MCF 10A (cell line): ENCODE measurements around the gene AGAP5. TPM values are rescaled to one million over a fixed set of nuclear protein-coding genes. Genes with fewer than 3 reads are reported as not detected.
A peak's percentile ranks its signal among the peaks of the same experiment; 100 is the strongest.
"Not testable (repeated sequence)": the region's sequence is repeated elsewhere in the genome, so short reads cannot be mapped to it uniquely, and the experiment has no call there.

ENCODE experiments used
- Bru-seq: library from RNA; stranded (reverse); fragments of 400-500 nt; gene quantifications from one replicate; lab custom pipeline; 2021; lab: Mats Ljungman, UMichigan
- BruChase-seq, 2 experiments: library from RNA; stranded (reverse); fragments of 400-500 nt; gene quantifications; one replicate each; lab custom pipeline; 2021; lab: Mats Ljungman, UMichigan
- BruUV-seq: library from RNA; stranded (reverse); fragments of 400-500 nt; replicated peaks from 2 replicates; lab custom pipeline; 2021; lab: Mats Ljungman, UMichigan
- CTCF ChIA-PET: fragments of 300-600 bp; sonication (Branson Sonifier 250); formaldehyde crosslinking; extraction: SDS; loops from one replicate; lab custom pipeline; 2021; ENCODE audit warnings: antibody characterized with exemption, inconsistent platforms; lab: Yijun Ruan, JAX
- POLR2A ChIA-PET: fragments of 300-600, 350-650 bp; sonication (Branson Sonifier 250); formaldehyde crosslinking; extraction: SDS; loops from one replicate; lab custom pipeline; 2020; ENCODE audit warnings: antibody characterized with exemption, inconsistent platforms; lab: Yijun Ruan, JAX
- DNase-seq: peaks from one replicate; pipeline ENCODE4 v3.0.0-alpha.2; 2018; ENCODE audit not compliant: unreplicated experiment
- H3K27ac Mint-ChIP-seq: one replicate; pipeline ENCODE4 v1.8.0; 2022; ENCODE audit warnings: mild to moderate bottlenecking, low read depth, mixed read lengths; ENCODE audit not compliant: unreplicated experiment
- H3K27me3 Mint-ChIP-seq: one replicate; pipeline ENCODE4 v1.8.0; 2022; ENCODE audit warnings: mixed read lengths; ENCODE audit not compliant: insufficient read depth, unreplicated experiment
- H3K36me3 Mint-ChIP-seq: one replicate; pipeline ENCODE4 v1.8.0; 2022; ENCODE audit warnings: mild to moderate bottlenecking, moderate library complexity, mixed read lengths; ENCODE audit not compliant: insufficient read depth, unreplicated experiment
- H3K4me1 Mint-ChIP-seq: one replicate; pipeline ENCODE4 v1.8.0; 2022; ENCODE audit warnings: mixed read lengths; ENCODE audit not compliant: insufficient read depth, unreplicated experiment
- H3K4me3 Mint-ChIP-seq: one replicate; pipeline ENCODE4 v1.8.0; 2022; ENCODE audit warnings: mild to moderate bottlenecking, moderate library complexity, mixed read lengths; ENCODE audit not compliant: unreplicated experiment
- H3K9me3 Mint-ChIP-seq: one replicate; pipeline ENCODE4 v1.8.0; 2022; ENCODE audit warnings: mixed read lengths; ENCODE audit not compliant: unreplicated experiment
- intact Hi-C: fragments of 100-400 bp; cut with micrococcal nuclease; formaldehyde crosslinking; loops from 2 replicates; pipeline ENCODE4 v1.14.1; 2022
- long read RNA-seq: library from polyadenylated mRNA; stranded (forward); transcript quantifications from one replicate; pipeline ENCODE4 v2.0.0, GENCODE V29; 2022
- total RNA-seq: library from RNA; stranded (reverse); gene quantifications from 2 replicates; pipeline ENCODE4 v1.2.3, GENCODE V29; 2022
- TF ChIP-seq, protein P1 (sequence below): fragments of 200-600 bp; IDR thresholded peaks from one replicate; pipeline ENCODE4 v1.8.0; 2022; ENCODE audit warnings: antibody characterized with exemption, mild to moderate bottlenecking; ENCODE audit not compliant: unreplicated experiment

Gene AGAP5
- total RNA-seq (16.0 and 17.3 TPM in 2 replicates), Bru-seq, nascent RNA (percentile 84 among the genes with signal in this experiment), BruChase-seq, experiment 1, labeled RNA remaining after a 6-hour chase (percentile 90 among the genes with signal in this experiment), BruChase-seq, experiment 2, labeled RNA remaining after a 2-hour chase (percentile 96 among the genes with signal in this experiment)
- long read RNA-seq, partial matches to known transcripts: 0 of 1 reads
- long read RNA-seq, other reads (novel, unspliced or antisense): 1 of 1 reads

DNA sequence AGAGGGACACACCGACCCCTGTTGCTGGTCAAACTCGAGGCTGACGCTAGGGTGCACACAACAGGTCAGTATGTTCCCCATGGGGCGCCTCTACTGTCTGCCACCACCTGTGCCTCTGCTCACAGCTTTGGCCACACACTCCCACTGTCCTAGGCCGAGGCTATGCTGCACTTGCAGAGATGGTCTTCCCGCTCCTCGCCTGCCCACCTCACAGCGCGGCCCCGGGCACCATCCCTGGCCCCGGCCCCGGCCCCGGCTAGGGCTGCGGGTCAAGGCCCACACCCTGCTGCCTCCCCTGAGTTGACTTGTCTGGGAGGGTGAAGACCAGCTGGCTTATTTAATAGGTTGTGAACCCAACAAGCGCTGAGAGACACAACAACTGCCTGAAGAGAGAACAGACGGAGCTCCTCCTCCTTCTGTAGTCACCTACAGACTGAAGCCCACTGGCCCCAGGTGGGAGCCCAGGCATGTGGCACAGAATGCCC, at the start of gene AGAP5:
Gene AGAP5, minus strand, starts transcription at position 435 of the 485 bp plus-strand sequence. Its CDS starts 354 bp downstream, at position 81.
- BruUV-seq, DNase-seq, H3K9me3 Mint-ChIP-seq, H3K27me3 Mint-ChIP-seq, POLR2A ChIA-PET, H3K4me1 Mint-ChIP-seq, H3K4me3 Mint-ChIP-seq, H3K27ac Mint-ChIP-seq, intact Hi-C loops, CTCF ChIA-PET: not testable (repeated sequence)
- peaks cover 16% of the 10 kb centered on the region for H3K36me3 Mint-ChIP-seq

DNA sequence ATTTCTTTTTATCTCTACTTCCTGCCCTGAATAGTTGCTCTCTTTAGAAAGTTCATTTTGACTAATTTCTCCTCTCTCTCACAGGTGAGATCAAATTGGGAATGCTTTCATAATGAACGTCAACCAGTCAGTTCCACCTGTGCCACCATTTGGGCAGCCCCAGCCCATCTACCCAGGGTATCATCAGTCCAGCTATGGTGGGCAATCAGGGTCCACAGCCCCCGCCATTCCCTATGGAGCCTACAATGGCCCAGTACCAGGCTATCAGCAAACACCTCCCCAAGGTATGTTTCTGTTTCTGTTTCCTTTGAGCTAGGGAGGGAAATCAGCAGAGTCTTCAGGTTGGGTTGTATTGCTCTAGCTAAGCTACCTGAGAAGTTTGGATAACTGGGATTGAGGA, 48.8 kb upstream of the AGAP5 start:
- CTCF ChIA-PET: interaction anchor here (0.7 to 1.3 kb wide), 2 partner anchors 16 to 27 kb away, joined by 3 read pairs; no protein-coding TSS in a partner anchor
- no TSS peak for BruUV-seq

DNA sequence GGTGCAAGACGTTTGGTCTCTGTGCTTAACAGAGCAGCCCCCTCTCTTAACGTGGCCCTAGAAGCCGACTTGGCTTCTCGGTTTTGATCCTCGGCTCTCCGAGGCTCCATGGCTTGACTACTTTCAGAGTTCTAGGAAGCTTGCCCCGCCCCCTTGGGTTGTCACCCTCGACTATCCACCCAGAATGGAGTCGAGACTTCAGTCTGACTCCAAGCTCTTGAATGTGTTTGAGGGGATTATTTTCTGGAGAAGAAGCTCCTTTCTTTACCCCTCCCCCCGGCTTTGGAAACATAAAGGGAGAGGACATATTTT, 46.7 kb upstream of the AGAP5 start:
- Mint-ChIP-seq H3K9me3 (no peaks in the 10 kb centered on the region), H3K4me1 (peaks cover 15% of the 10 kb centered on the region), H3K4me3 (peak overlapping the region; percentile 98), H3K27ac (peak overlapping the region; percentile 100), H3K36me3 (peaks cover 68% of the 10 kb centered on the region), H3K27me3 (no peaks in the 10 kb centered on the region)
- TF ChIP-seq, protein P1, sequence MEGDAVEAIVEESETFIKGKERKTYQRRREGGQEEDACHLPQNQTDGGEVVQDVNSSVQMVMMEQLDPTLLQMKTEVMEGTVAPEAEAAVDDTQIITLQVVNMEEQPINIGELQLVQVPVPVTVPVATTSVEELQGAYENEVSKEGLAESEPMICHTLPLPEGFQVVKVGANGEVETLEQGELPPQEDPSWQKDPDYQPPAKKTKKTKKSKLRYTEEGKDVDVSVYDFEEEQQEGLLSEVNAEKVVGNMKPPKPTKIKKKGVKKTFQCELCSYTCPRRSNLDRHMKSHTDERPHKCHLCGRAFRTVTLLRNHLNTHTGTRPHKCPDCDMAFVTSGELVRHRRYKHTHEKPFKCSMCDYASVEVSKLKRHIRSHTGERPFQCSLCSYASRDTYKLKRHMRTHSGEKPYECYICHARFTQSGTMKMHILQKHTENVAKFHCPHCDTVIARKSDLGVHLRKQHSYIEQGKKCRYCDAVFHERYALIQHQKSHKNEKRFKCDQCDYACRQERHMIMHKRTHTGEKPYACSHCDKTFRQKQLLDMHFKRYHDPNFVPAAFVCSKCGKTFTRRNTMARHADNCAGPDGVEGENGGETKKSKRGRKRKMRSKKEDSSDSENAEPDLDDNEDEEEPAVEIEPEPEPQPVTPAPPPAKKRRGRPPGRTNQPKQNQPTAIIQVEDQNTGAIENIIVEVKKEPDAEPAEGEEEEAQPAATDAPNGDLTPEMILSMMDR: no peak
- peak; percentile 54 for DNase-seq
- intact Hi-C loops: no loop called here
- ChIA-PET POLR2A (interaction anchor here (0.5 to 5.1 kb wide), 14 partner anchors 9 to 1481 kb away, joined by 3 to 195 read pairs (median 7); partner anchors contain the start of genes CHCHD1 and ZSWIM8), CTCF (interaction anchor here (0.6 kb wide), 2 partner anchors 11 to 29 kb away, joined by 3 read pairs; no protein-coding TSS in a partner anchor)
- BruUV-seq: TSS peak; percentile 77

More for the DNA sequence above, 48.8 kb upstream of the AGAP5 start:
- TF ChIP-seq, protein P1: no peak
- Mint-ChIP-seq H3K4me3 (peak overlapping the region; percentile 33), H3K9me3 (no peaks in the 10 kb centered on the region), H3K4me1 (peaks cover 24% of the 10 kb centered on the region), H3K27ac (peak overlapping the region; percentile 9), H3K27me3 (no peaks in the 10 kb centered on the region), H3K36me3 (peaks cover 76% of the 10 kb centered on the region)
- POLR2A ChIA-PET: interaction anchor here (0.7 to 1.4 kb wide), 3 partner anchors 17 to 35 kb away, joined by 4 to 5 read pairs (median 4); partner anchors contain the start of gene CHCHD1
- DNase-seq: no peak
- intact Hi-C loops: no loop called here

DNA sequence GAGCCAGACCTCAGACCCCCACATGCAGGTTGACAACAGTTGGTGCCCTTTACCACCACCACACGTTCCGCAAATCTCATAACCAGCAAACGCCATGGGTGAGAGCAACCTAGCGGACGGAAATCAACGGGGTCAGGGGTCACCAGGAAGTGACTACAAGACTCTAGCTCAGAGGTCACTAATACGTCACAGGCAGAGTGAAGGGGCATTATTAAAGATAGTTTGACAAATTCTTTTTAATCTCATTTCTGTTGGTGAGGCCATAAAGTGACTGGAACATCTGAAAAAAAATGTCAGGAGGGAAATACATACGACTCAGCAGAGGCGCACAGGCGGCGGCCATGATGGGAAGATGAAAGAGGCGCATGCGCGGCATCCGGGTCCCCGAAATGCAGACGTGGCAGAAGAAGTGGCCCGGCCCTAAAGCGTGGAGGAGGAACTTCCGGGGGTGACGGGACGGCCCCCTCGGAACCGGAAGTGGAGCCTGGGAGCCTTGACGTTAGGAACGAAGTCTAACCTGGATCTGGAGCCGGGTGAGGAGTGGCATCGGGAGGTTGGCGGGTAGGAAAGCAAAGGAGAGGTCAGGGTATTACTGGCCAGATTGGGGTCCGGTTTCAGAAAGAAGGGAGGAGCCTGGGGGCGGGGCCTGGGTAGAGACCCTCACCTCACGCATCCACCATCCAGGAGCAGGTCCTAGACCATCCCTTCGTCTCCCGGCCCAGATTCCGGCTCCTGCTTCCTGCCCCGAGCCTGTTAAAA, 46.2 kb upstream of the AGAP5 start, which contains the start of gene SEC24C:
Gene SEC24C, plus strand, starts transcription at position 468 of the 759 bp plus-strand sequence. CDS start 2,461 bp downstream, outside the sequence.
- intact Hi-C loops: no loop called here
- peak within 1 kb of the TSS; percentile 100 for H3K27ac Mint-ChIP-seq

More for the DNA sequence above, 46.2 kb upstream of the AGAP5 start, which contains the start of gene SEC24C:
- ChIA-PET POLR2A (interaction anchor here (0.7 to 5.1 kb wide), 21 partner anchors 9 to 1174 kb away, joined by 3 to 195 read pairs (median 4); partner anchors contain the start of genes CAMK2G, CHCHD1, PPP3CB and ZSWIM8), CTCF (interaction anchor here (0.6 to 2.5 kb wide), 3 partner anchors 12 to 30 kb away, joined by 3 to 9 read pairs (median 3); no protein-coding TSS in a partner anchor)
- no peaks in the 10 kb centered on the region for H3K27me3 Mint-ChIP-seq
- H3K4me3 Mint-ChIP-seq: peak within 1 kb of the TSS; percentile 98
- no TSS peak for BruUV-seq
- DNase-seq: peak; percentile 97
- H3K4me1 Mint-ChIP-seq: peaks cover 14% of the 10 kb centered on the region
- no peaks in the 10 kb centered on the region for H3K9me3 Mint-ChIP-seq
- TF ChIP-seq, protein P1: no peak
- H3K36me3 Mint-ChIP-seq: peaks cover 68% of the 10 kb centered on the region
